GM23338 (cell line): ENCODE measurements around the gene MACF1. TPM values are rescaled to one million over a fixed set of nuclear protein-coding genes. Genes with fewer than 3 reads are reported as not detected.

Source experiments
- ATAC-seq: fragments of 200-7000 bp; cut with Tn5 transposase; 3 replicates; pipeline ENCODE4 v1.9.1; 2020
- DNase-seq: peaks from one replicate; pipeline ENCODE4 v3.0.0-alpha.2; 2015; ENCODE audit warnings: low spot score
- H2AFZ ChIP-seq: fragments of 200-600 bp; sonication (generic); 2 replicates; pipeline ENCODE4 v1.8.0; 2016; ENCODE audit warnings: antibody characterized with exemption, mild to moderate bottlenecking, moderate library complexity
- H3F3A ChIP-seq: fragments of 200-600 bp; sonication (generic); replicated peaks from 2 replicates; pipeline ENCODE4 v1.8.0; 2017; ENCODE audit warnings: antibody characterized with exemption, mixed run types, low read depth
- H3K27ac ChIP-seq: fragments of 200-600 bp; sonication (generic); 2 replicates; pipeline ENCODE4 v1.6.1; 2016; ENCODE audit warnings: low read depth
- H3K27me3 ChIP-seq: fragments of 200-600 bp; sonication (generic); 2 replicates; pipeline ENCODE4 v1.8.0; 2016; ENCODE audit warnings: mild to moderate bottlenecking, mixed run types, moderate library complexity; ENCODE audit not compliant: insufficient read depth
- H3K36me3 ChIP-seq: fragments of 200-600 bp; sonication (generic); 2 replicates; pipeline ENCODE4 v1.8.0; 2016; ENCODE audit warnings: mild to moderate bottlenecking; ENCODE audit not compliant: insufficient read depth
- H3K4me1 ChIP-seq: fragments of 200-600 bp; sonication (generic); 2 replicates; pipeline ENCODE4 v1.8.0; 2016; ENCODE audit warnings: mild to moderate bottlenecking, moderate library complexity; ENCODE audit not compliant: insufficient read depth
- H3K4me2 ChIP-seq: fragments of 200-600 bp; sonication (generic); 2 replicates; pipeline ENCODE4 v1.7.1; 2017; ENCODE audit warnings: mixed run types
- H3K4me3 ChIP-seq: fragments of 200-600 bp; sonication (generic); 2 replicates; pipeline ENCODE4 v1.6.1; 2016; ENCODE audit warnings: mixed run types
- H3K79me2 ChIP-seq: fragments of 200-600 bp; sonication (generic); replicated peaks from 2 replicates; pipeline ENCODE4 v1.8.0; 2017; ENCODE audit warnings: mild to moderate bottlenecking; ENCODE audit not compliant: insufficient read depth
- H3K9me2 ChIP-seq: fragments of 200-600 bp; sonication (generic); 2 replicates; pipeline ENCODE4 v1.8.0; 2017; ENCODE audit not compliant: insufficient read depth
- H4K20me1 ChIP-seq: fragments of 200-600 bp; sonication (generic); replicated peaks from 2 replicates; pipeline ENCODE4 v1.8.0; 2017; ENCODE audit warnings: mild to moderate bottlenecking; ENCODE audit not compliant: insufficient read depth
- H3K27ac Mint-ChIP-seq: 2 replicates; pipeline ENCODE4 v1.8.0; 2020; ENCODE audit warnings: inconsistent platforms, mild to moderate bottlenecking, moderate library complexity, mixed read lengths
- H3K27me3 Mint-ChIP-seq: 3 replicates; pipeline ENCODE4 v1.8.0; 2022; ENCODE audit warnings: low read depth, mild to moderate bottlenecking, moderate library complexity, mixed read lengths, inconsistent platforms; ENCODE audit not compliant: insufficient read depth, poor library complexity
- H3K36me3 Mint-ChIP-seq: 3 replicates; pipeline ENCODE4 v1.8.0; 2021; ENCODE audit warnings: low read depth, mild to moderate bottlenecking, inconsistent platforms, moderate library complexity, mixed read lengths
- H3K4me1 Mint-ChIP-seq: 3 replicates; pipeline ENCODE4 v1.8.0; 2020; ENCODE audit warnings: mild to moderate bottlenecking, inconsistent platforms, mixed read lengths
- H3K4me3 Mint-ChIP-seq: 3 replicates; pipeline ENCODE4 v1.8.0; 2021; ENCODE audit warnings: moderate library complexity, mild to moderate bottlenecking, inconsistent platforms, mixed read lengths
- H3K9me3 Mint-ChIP-seq: 3 replicates; pipeline ENCODE4 v1.8.0; 2020; ENCODE audit warnings: moderate library complexity, mild to moderate bottlenecking, inconsistent platforms, mixed read lengths
- EZH2 ChIP-seq: fragments of 200-600 bp; sonication (generic); IDR thresholded peaks from one replicate; pipeline ENCODE4 v1.8.0; 2017; ENCODE audit warnings: antibody characterized with exemption, mild to moderate bottlenecking, low read depth; ENCODE audit not compliant: unreplicated experiment
- EZH2phosphoT487 ChIP-seq: fragments of 200-600 bp; sonication (generic); IDR thresholded peaks from one replicate; pipeline ENCODE4 v1.8.1; 2018; ENCODE audit warnings: antibody characterized with exemption; ENCODE audit not compliant: unreplicated experiment
- NANOG ChIP-seq: IDR thresholded peaks from 2 replicates; pipeline ENCODE4 v1.6.1; 2016; ENCODE audit warnings: antibody characterized with exemption, borderline replicate concordance
- STAT1 ChIP-seq: IDR thresholded peaks from one replicate; pipeline ENCODE4 v1.6.1; 2016; ENCODE audit warnings: antibody characterized with exemption; ENCODE audit not compliant: unreplicated experiment
- ZNF114 ChIP-seq: fragments of 250-450 bp; sonication (Bioruptor Pico); IDR thresholded peaks from 2 replicates; pipeline ENCODE4 v1.5.0; 2020; ENCODE audit warnings: mild to moderate bottlenecking, moderate library complexity
- ZNF462 ChIP-seq: fragments of 250-450 bp; sonication (Bioruptor Pico); IDR thresholded peaks from 2 replicates; pipeline ENCODE4 v1.5.0; 2020; ENCODE audit warnings: mild to moderate bottlenecking, moderate library complexity
- polyA plus RNA-seq: library from polyadenylated mRNA; unstranded; fragments of >200 nt; fragmentation: Nextera tagmentation; extraction: Ambion mirVana; gene quantifications from 2 replicates; pipeline ENCODE4 v1.2.1, GENCODE V29; 2016
- total RNA-seq: library from RNA; depleted of rRNA; stranded (reverse); fragments of >200 nt; shearing (Covaris generic); gene quantifications from 2 replicates; pipeline ENCODE4 v1.2.3, GENCODE V29; 2014
- TF ChIP-seq, protein P1 (sequence below), 2 experiments: fragments of 200-600 bp in 1 of 2; sonication (generic) in 1 of 2; conservative IDR thresholded peaks; 2 replicates each; pipeline versions ENCODE4 v1.5.1 to v1.6.1; 2016 to 2017; ENCODE audit warnings: antibody characterized with exemption in 2 of 2, low read depth in 2 of 2, mild to moderate bottlenecking in 2 of 2, moderate library complexity in 1 of 2

Gene MACF1
- total and polyA plus RNA-seq, 2 experiments from 2014 or later, result 104 to 399 TPM

DNA sequence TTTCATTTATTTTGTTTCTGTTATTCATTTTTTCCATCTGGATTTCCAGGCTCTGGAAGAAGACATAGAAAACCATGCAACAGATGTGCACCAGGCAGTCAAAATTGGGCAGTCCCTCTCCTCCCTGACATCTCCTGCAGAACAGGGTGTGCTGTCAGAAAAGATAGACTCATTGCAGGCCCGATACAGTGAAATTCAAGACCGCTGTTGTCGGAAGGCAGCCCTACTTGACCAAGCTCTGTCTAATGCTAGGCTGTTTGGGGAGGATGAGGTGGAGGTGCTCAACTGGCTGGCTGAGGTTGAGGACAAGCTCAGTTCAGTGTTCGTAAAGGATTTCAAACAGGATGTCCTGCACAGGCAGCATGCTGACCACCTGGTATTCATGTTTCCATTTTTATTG is 223.4 kb downstream of the MACF1 start:
- TF ChIP-seq EZH2 (no peak), ZNF114 (CRISPR knock-in tag) (no peak), STAT1 (no peak), NANOG (no peak), EZH2phosphoT487 (no peak)
- TF ChIP-seq, protein P1, sequence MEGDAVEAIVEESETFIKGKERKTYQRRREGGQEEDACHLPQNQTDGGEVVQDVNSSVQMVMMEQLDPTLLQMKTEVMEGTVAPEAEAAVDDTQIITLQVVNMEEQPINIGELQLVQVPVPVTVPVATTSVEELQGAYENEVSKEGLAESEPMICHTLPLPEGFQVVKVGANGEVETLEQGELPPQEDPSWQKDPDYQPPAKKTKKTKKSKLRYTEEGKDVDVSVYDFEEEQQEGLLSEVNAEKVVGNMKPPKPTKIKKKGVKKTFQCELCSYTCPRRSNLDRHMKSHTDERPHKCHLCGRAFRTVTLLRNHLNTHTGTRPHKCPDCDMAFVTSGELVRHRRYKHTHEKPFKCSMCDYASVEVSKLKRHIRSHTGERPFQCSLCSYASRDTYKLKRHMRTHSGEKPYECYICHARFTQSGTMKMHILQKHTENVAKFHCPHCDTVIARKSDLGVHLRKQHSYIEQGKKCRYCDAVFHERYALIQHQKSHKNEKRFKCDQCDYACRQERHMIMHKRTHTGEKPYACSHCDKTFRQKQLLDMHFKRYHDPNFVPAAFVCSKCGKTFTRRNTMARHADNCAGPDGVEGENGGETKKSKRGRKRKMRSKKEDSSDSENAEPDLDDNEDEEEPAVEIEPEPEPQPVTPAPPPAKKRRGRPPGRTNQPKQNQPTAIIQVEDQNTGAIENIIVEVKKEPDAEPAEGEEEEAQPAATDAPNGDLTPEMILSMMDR (conservative IDR thresholded peaks at IDR 0.05; ENCODE audit: low read depth in 2 of 2), result no peak
- no peak for DNase-seq
- no peaks in the 10 kb centered on the region for H3K9me3 Mint-ChIP-seq
- H3K27ac Mint-ChIP-seq, result no peak overlapping the region
- ATAC-seq, result no peak
- H3K4me3 Mint-ChIP-seq, result no peak overlapping the region
- H3K4me1 Mint-ChIP-seq, result no peaks in the 10 kb centered on the region
- no peaks in the 10 kb centered on the region for H3K4me1 ChIP-seq
- H3F3A ChIP-seq, result peaks cover 5% of the 10 kb centered on the region; the same call in 1 of the 2 replicates
- no peaks in the 10 kb centered on the region for H3K27me3 Mint-ChIP-seq
- H3K79me2 ChIP-seq, result peaks cover 8% of the 10 kb centered on the region; the same call in 1 of the 2 replicates
- H3K4me3 ChIP-seq, result no peak overlapping the region
- no peaks in the 10 kb centered on the region for H3K27me3 ChIP-seq
- H4K20me1 ChIP-seq, result peaks cover 25% of the 10 kb centered on the region
- no peak overlapping the region for H3K4me2 ChIP-seq
- no peak overlapping the region for H2AFZ ChIP-seq
- H3K9me2 ChIP-seq, result no peaks in the 10 kb centered on the region
- peaks cover 97% of the 10 kb centered on the region for H3K36me3 ChIP-seq
- peaks cover 92% of the 10 kb centered on the region for H3K36me3 Mint-ChIP-seq
- no peak overlapping the region for H3K27ac ChIP-seq

- H3K9me3 Mint-ChIP-seq, result no peaks in the 10 kb centered on the region
- H3K4me1 Mint-ChIP-seq, result no peaks in the 10 kb centered on the region
- H3K36me3 Mint-ChIP-seq, result peaks cover 94% of the 10 kb centered on the region
- no peak overlapping the region for H3K27ac Mint-ChIP-seq
- no peaks in the 10 kb centered on the region for H3K27me3 Mint-ChIP-seq
- no peaks in the 10 kb centered on the region for H3K27me3 ChIP-seq
- H3K79me2 ChIP-seq, result no peaks in the 10 kb centered on the region
- no peaks in the 10 kb centered on the region for H3K9me2 ChIP-seq
- H3K27ac ChIP-seq, result no peak overlapping the region
- no peak overlapping the region for H2AFZ ChIP-seq
- TF ChIP-seq ZNF462 (CRISPR knock-in tag) (no peak), ZNF114 (CRISPR knock-in tag) (no peak)
- H3K4me3 Mint-ChIP-seq, result no peak overlapping the region
- H3K36me3 ChIP-seq, result peaks cover 92% of the 10 kb centered on the region
- H3K4me2 ChIP-seq, result no peak overlapping the region
- no peak overlapping the region for H3K4me3 ChIP-seq
- no peak for ATAC-seq
- no peaks in the 10 kb centered on the region; the same call in 1 of the 2 replicates for H3F3A ChIP-seq
- DNase-seq, result no peak
- H4K20me1 ChIP-seq, result peaks cover 26% of the 10 kb centered on the region
- H3K4me1 ChIP-seq, result no peaks in the 10 kb centered on the region
These were observed 227.4 kb downstream of the MACF1 start for GRCh38 chr1:39431927-39432326.
